ENCODE results near the gene RPS8. TPM values are rescaled to one million over a fixed set of nuclear protein-coding genes. Genes with fewer than 3 reads are reported as not detected.
"Not testable (repeated sequence)": the region's sequence is repeated elsewhere in the genome, so short reads cannot be mapped to it uniquely, and the experiment has no call there.

Gene RPS8
- total RNA-seq, 1 donor from 2014 or later: 1,179 TPM

- Mint-ChIP-seq H3K27ac (ENCODE audit: unreplicated experiment) (peak overlapping the region; percentile 100), H3K4me1 (ENCODE audit: low read depth) (peaks cover 67% of the 10 kb centered on the region)
Observed at GRCh38 chr1:44811234-44811633, 35.9 kb downstream of the RPS8 start.

GRCh38 chr1:44812822-44813543 is 37.6 kb downstream of the RPS8 start:
- Mint-ChIP-seq H3K4me3 (ENCODE audit: unreplicated experiment) (no peak overlapping the region), H3K36me3 (ENCODE audit: low read depth) (peaks cover 13% of the 10 kb centered on the region), H3K9me3 (ENCODE audit: low read depth) (no peaks in the 10 kb centered on the region), H3K27ac (ENCODE audit: unreplicated experiment) (peak overlapping the region; percentile 17), H3K4me1 (ENCODE audit: low read depth) (peaks cover 60% of the 10 kb centered on the region), H3K27me3 (ENCODE audit: low read depth) (no peaks in the 10 kb centered on the region)
- peak; percentile 94 for DNase-seq (ENCODE audit: low spot score)
- TF ChIP-seq, protein P1, sequence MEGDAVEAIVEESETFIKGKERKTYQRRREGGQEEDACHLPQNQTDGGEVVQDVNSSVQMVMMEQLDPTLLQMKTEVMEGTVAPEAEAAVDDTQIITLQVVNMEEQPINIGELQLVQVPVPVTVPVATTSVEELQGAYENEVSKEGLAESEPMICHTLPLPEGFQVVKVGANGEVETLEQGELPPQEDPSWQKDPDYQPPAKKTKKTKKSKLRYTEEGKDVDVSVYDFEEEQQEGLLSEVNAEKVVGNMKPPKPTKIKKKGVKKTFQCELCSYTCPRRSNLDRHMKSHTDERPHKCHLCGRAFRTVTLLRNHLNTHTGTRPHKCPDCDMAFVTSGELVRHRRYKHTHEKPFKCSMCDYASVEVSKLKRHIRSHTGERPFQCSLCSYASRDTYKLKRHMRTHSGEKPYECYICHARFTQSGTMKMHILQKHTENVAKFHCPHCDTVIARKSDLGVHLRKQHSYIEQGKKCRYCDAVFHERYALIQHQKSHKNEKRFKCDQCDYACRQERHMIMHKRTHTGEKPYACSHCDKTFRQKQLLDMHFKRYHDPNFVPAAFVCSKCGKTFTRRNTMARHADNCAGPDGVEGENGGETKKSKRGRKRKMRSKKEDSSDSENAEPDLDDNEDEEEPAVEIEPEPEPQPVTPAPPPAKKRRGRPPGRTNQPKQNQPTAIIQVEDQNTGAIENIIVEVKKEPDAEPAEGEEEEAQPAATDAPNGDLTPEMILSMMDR (IDR thresholded peaks at IDR 0.05): no peak

More at GRCh38 chr1:44811234-44811633, 35.9 kb downstream of the RPS8 start:
- TF ChIP-seq, protein P1 (IDR thresholded peaks at IDR 0.05): peak; percentile 31
- DNase-seq (ENCODE audit: low spot score): peak; percentile 22
- H3K27me3 Mint-ChIP-seq (ENCODE audit: low read depth): no peaks in the 10 kb centered on the region
- H3K36me3 Mint-ChIP-seq (ENCODE audit: low read depth): peaks cover 15% of the 10 kb centered on the region
- H3K4me3 Mint-ChIP-seq (ENCODE audit: unreplicated experiment): peak overlapping the region; percentile 36
- H3K9me3 Mint-ChIP-seq (ENCODE audit: low read depth): no peaks in the 10 kb centered on the region

GRCh38 chr1:44815926-44816325 is 40.6 kb downstream of the RPS8 start:
- not testable (repeated sequence) for H3K4me3 Mint-ChIP-seq (ENCODE audit: unreplicated experiment); H3K27me3 Mint-ChIP-seq (ENCODE audit: low read depth); H3K27ac Mint-ChIP-seq (ENCODE audit: unreplicated experiment); H3K9me3 Mint-ChIP-seq (ENCODE audit: low read depth)
- peaks cover 54% of the 10 kb centered on the region for H3K4me1 Mint-ChIP-seq (ENCODE audit: low read depth)
- peak; percentile 36 for DNase-seq (ENCODE audit: low spot score)
- peaks cover 13% of the 10 kb centered on the region for H3K36me3 Mint-ChIP-seq (ENCODE audit: low read depth)

- no peaks in the 10 kb centered on the region for H3K9me3 Mint-ChIP-seq (ENCODE audit: low read depth)
- H3K4me1 Mint-ChIP-seq (ENCODE audit: low read depth): peaks cover 41% of the 10 kb centered on the region
- no peak overlapping the region for H3K4me3 Mint-ChIP-seq (ENCODE audit: unreplicated experiment)
- no peaks in the 10 kb centered on the region for H3K27me3 Mint-ChIP-seq (ENCODE audit: low read depth)
- H3K36me3 Mint-ChIP-seq (ENCODE audit: low read depth): peaks cover 10% of the 10 kb centered on the region
- TF ChIP-seq, protein P1 (IDR thresholded peaks at IDR 0.05): no peak
- DNase-seq (ENCODE audit: low spot score): no peak
- peak overlapping the region; percentile 58 for H3K27ac Mint-ChIP-seq (ENCODE audit: unreplicated experiment)
Observed at GRCh38 chr1:44817307-44817706, 42.0 kb downstream of the RPS8 start.

- Mint-ChIP-seq H3K4me3 (ENCODE audit: unreplicated experiment) (peak overlapping the region; percentile 4), H3K9me3 (ENCODE audit: low read depth) (no peaks in the 10 kb centered on the region), H3K4me1 (ENCODE audit: low read depth) (peaks cover 38% of the 10 kb centered on the region), H3K36me3 (ENCODE audit: low read depth) (peaks cover 10% of the 10 kb centered on the region), H3K27me3 (ENCODE audit: low read depth) (no peaks in the 10 kb centered on the region), H3K27ac (ENCODE audit: unreplicated experiment) (peak overlapping the region; percentile 67)
- TF ChIP-seq, protein P1 (IDR thresholded peaks at IDR 0.05): no peak
- DNase-seq (ENCODE audit: low spot score): peak; percentile 26
Observed at GRCh38 chr1:44817771-44818495, 42.6 kb downstream of the RPS8 start.
